ENCODE results near the gene PNMA3. TPM values are rescaled to one million over a fixed set of nuclear protein-coding genes. Genes with fewer than 3 reads are reported as not detected.
"Not testable (repeated sequence)": the region's sequence is repeated elsewhere in the genome, so short reads cannot be mapped to it uniquely, and the experiment has no call there.

PNMA3 gene
- total RNA-seq: under 1 TPM in 1 of 2 donors, not detected in 1; 0.56 TPM

- no peaks in the 10 kb centered on the region for H3K27me3 ChIP-seq (replicated peaks; ENCODE audit: insufficient read depth)
- DNase-seq (ENCODE audit: low spot score): no peak
- ATAC-seq (ENCODE audit: insufficient number of reproducible peaks, low FRiP score, low read depth): no peak
Observed at GRCh38 chrX:153055871-153056749, at the start of gene PNMA3. TSS of gene PNMA3 (plus strand) at chrX:153056470. CDS start at chrX:153057056, 586 bp downstream.

GRCh38 chrX:153017174-153017573, 39.1 kb upstream of the PNMA3 start:
- not testable (repeated sequence) for H3K36me3 ChIP-seq; H3K27ac ChIP-seq; DNase-seq (ENCODE audit: low spot score); H3K4me1 ChIP-seq (ENCODE audit: control insufficient read depth in 1 of 2, low read depth in 2 of 2); H3K9me3 ChIP-seq; H3K4me3 ChIP-seq; ATAC-seq (ENCODE audit: insufficient number of reproducible peaks, low FRiP score, low read depth); H3K27me3 ChIP-seq (replicated peaks; ENCODE audit: insufficient read depth)

More at GRCh38 chrX:153055871-153056749, at the start of gene PNMA3:
- H3K4me1 ChIP-seq (ENCODE audit: control insufficient read depth in 1 of 2, low read depth in 2 of 2): peaks cover 0 to 10% of the 10 kb centered on the region in 2 donors
- H3K27ac ChIP-seq: no peak within 1 kb of the TSS
- no peak for TF ChIP-seq CTCF (IDR thresholded peaks at IDR 0.05)
- H3K4me3 ChIP-seq: peak within 1 kb of the TSS; percentile 45
- no peaks in the 10 kb centered on the region for H3K36me3 ChIP-seq
- H3K9me3 ChIP-seq: no peaks in the 10 kb centered on the region

- H3K4me1 ChIP-seq (ENCODE audit: control insufficient read depth in 1 of 2, low read depth in 2 of 2): no peaks in the 10 kb centered on the region
- DNase-seq (ENCODE audit: low spot score): no peak
- no peak overlapping the region for H3K27ac ChIP-seq
- no peaks in the 10 kb centered on the region for H3K36me3 ChIP-seq
- TF ChIP-seq CTCF (IDR thresholded peaks at IDR 0.05): no peak
- no peaks in the 10 kb centered on the region for H3K27me3 ChIP-seq (replicated peaks; ENCODE audit: insufficient read depth)
- ATAC-seq (ENCODE audit: insufficient number of reproducible peaks, low FRiP score, low read depth): no peak
- H3K9me3 ChIP-seq: no peaks in the 10 kb centered on the region
- no peak overlapping the region for H3K4me3 ChIP-seq
Observed at GRCh38 chrX:153019166-153019565, 37.1 kb upstream of the PNMA3 start.

- H3K4me1 ChIP-seq (ENCODE audit: control insufficient read depth in 1 of 2, low read depth in 2 of 2); H3K27ac ChIP-seq; H3K36me3 ChIP-seq; H3K4me3 ChIP-seq; H3K9me3 ChIP-seq; H3K27me3 ChIP-seq (replicated peaks; ENCODE audit: insufficient read depth); DNase-seq (ENCODE audit: low spot score); ATAC-seq (ENCODE audit: insufficient number of reproducible peaks, low FRiP score, low read depth): not testable (repeated sequence)
Observed at GRCh38 chrX:153026501-153026900, 29.8 kb upstream of the PNMA3 start.

- not testable (repeated sequence) for H3K9me3 ChIP-seq; H3K27me3 ChIP-seq (replicated peaks; ENCODE audit: insufficient read depth); H3K4me3 ChIP-seq; DNase-seq (ENCODE audit: low spot score); H3K36me3 ChIP-seq; H3K4me1 ChIP-seq (ENCODE audit: control insufficient read depth in 1 of 2, low read depth in 2 of 2); H3K27ac ChIP-seq; ATAC-seq (ENCODE audit: insufficient number of reproducible peaks, low FRiP score, low read depth)
Observed at GRCh38 chrX:153028487-153028886, 27.8 kb upstream of the PNMA3 start.

- no peak for DNase-seq (ENCODE audit: low spot score)
- Histone ChIP-seq H3K36me3 (no peaks in the 10 kb centered on the region), H3K9me3 (no peaks in the 10 kb centered on the region), H3K27ac (no peak overlapping the region), H3K4me1 (ENCODE audit: control insufficient read depth in 1 of 2, low read depth in 2 of 2) (no peaks in the 10 kb centered on the region), H3K4me3 (no peak overlapping the region), H3K27me3 (replicated peaks; ENCODE audit: insufficient read depth) (no peaks in the 10 kb centered on the region)
- no peak for ATAC-seq (ENCODE audit: insufficient number of reproducible peaks, low FRiP score, low read depth)
- no peak for TF ChIP-seq CTCF (IDR thresholded peaks at IDR 0.05)
Observed at GRCh38 chrX:153029162-153029561, 27.1 kb upstream of the PNMA3 start.
